H9 (cell line): ENCODE results near the gene RPA1. TPM values are rescaled to one million over a fixed set of nuclear protein-coding genes. Genes with fewer than 3 reads are reported as not detected.

Experiments used
- DNase-seq: peaks from one replicate; pipeline ENCODE4 v3.0.0-alpha.2; 2017
- H2AFZ ChIP-seq: one replicate; pipeline ENCODE4 v1.6.1; 2013; ENCODE audit warnings: mild to moderate bottlenecking, low read length, control low read depth, moderate library complexity
- H2AK5ac ChIP-seq: 2 replicates; pipeline ENCODE4 v1.6.1; 2013; ENCODE audit warnings: low read length, control low read depth, mixed read lengths; ENCODE audit not compliant: insufficient read length
- H2BK120ac ChIP-seq: one replicate; pipeline ENCODE4 v1.6.1; 2013; ENCODE audit warnings: low read depth, mild to moderate bottlenecking, low read length, control low read depth, inconsistent platforms; ENCODE audit not compliant: poor library complexity, severe bottlenecking
- H2BK12ac ChIP-seq: 2 replicates; pipeline ENCODE4 v1.6.1; 2013; ENCODE audit warnings: low read length, control low read depth, mixed read lengths, low read depth; ENCODE audit not compliant: insufficient read length
- H2BK15ac ChIP-seq: 2 replicates; pipeline ENCODE4 v1.6.1; 2013; ENCODE audit warnings: low read depth, low read length, control low read depth
- H2BK20ac ChIP-seq: one replicate; pipeline ENCODE4 v1.6.1; 2013; ENCODE audit warnings: low read depth, mild to moderate bottlenecking, low read length, control low read depth, inconsistent platforms; ENCODE audit not compliant: poor library complexity, severe bottlenecking
- H2BK5ac ChIP-seq: 2 replicates; pipeline ENCODE4 v1.6.1; 2013; ENCODE audit warnings: low read length, control low read depth, mixed read lengths; ENCODE audit not compliant: insufficient read length
- H3K14ac ChIP-seq: 2 replicates; pipeline ENCODE4 v1.6.1; 2013; ENCODE audit warnings: low read length, control low read depth; ENCODE audit not compliant: insufficient read depth
- H3K18ac ChIP-seq: 2 replicates; pipeline ENCODE4 v1.6.1; 2013; ENCODE audit warnings: low read depth, mild to moderate bottlenecking, mixed read lengths, low read length, control low read depth; ENCODE audit not compliant: insufficient read length
- H3K23ac ChIP-seq: 2 replicates; pipeline ENCODE4 v1.6.1; 2013; ENCODE audit warnings: low read length, control low read depth, mixed read lengths, low read depth; ENCODE audit not compliant: insufficient read length
- H3K23me2 ChIP-seq: 2 replicates; pipeline ENCODE4 v1.6.1; 2013; ENCODE audit warnings: low read depth, mild to moderate bottlenecking, mixed read lengths, low read length, control low read depth; ENCODE audit not compliant: insufficient read length, poor library complexity, severe bottlenecking
- H3K27ac ChIP-seq: 2 replicates; pipeline ENCODE4 v1.5.1; 2013; ENCODE audit warnings: low read length, control low read depth, mixed read lengths, low read depth; ENCODE audit not compliant: insufficient read length
- H3K27me3 ChIP-seq: 2 replicates; pipeline ENCODE4 v1.6.1; 2013; ENCODE audit warnings: low read length, control low read depth, inconsistent platforms; ENCODE audit not compliant: insufficient read depth
- H3K4ac ChIP-seq: 2 replicates; pipeline ENCODE4 v1.6.1; 2013; ENCODE audit warnings: low read depth, mild to moderate bottlenecking, control low read depth, inconsistent platforms, low read length, moderate library complexity
- H3K4me1 ChIP-seq: 2 replicates; pipeline ENCODE4 v1.6.1; 2013; ENCODE audit warnings: low read length, control low read depth, inconsistent platforms; ENCODE audit not compliant: insufficient read depth
- H3K4me2 ChIP-seq: 2 replicates; pipeline ENCODE4 v1.6.1; 2013; ENCODE audit warnings: low read length, control low read depth, mixed read lengths; ENCODE audit not compliant: insufficient read length, insufficient read depth
- H3K56ac ChIP-seq: 2 replicates; pipeline ENCODE4 v1.6.1; 2013; ENCODE audit warnings: low read depth, mild to moderate bottlenecking, mixed read lengths, low read length, control low read depth; ENCODE audit not compliant: insufficient read length
- H3K79me1 ChIP-seq: 2 replicates; pipeline ENCODE4 v1.6.1; 2013; ENCODE audit warnings: low read depth, mild to moderate bottlenecking, moderate library complexity, low read length, control low read depth, inconsistent platforms; ENCODE audit not compliant: insufficient read depth, poor library complexity, severe bottlenecking
- H3K79me2 ChIP-seq: 2 replicates; pipeline ENCODE4 v1.6.1; 2013; ENCODE audit warnings: low read length, control low read depth, inconsistent platforms; ENCODE audit not compliant: insufficient read depth
- H3K9ac ChIP-seq: 2 replicates; pipeline ENCODE4 v1.6.1; 2013; ENCODE audit warnings: low read length, control low read depth, mixed read lengths; ENCODE audit not compliant: insufficient read length; ENCODE audit errors: extremely low read depth
- H3K9me3 ChIP-seq: one replicate; pipeline ENCODE4 v1.6.1; 2013; ENCODE audit warnings: low read depth, low read length, inconsistent platforms; ENCODE audit not compliant: control insufficient read depth
- H3T11ph ChIP-seq: one replicate; pipeline ENCODE4 v1.6.1; 2013; ENCODE audit warnings: mild to moderate bottlenecking, low read length, control low read depth, inconsistent platforms
- H4K20me1 ChIP-seq: one replicate; pipeline ENCODE4 v1.6.1; 2013; ENCODE audit not compliant: control insufficient read depth, insufficient read length, insufficient read depth
- H4K5ac ChIP-seq: 2 replicates; pipeline ENCODE4 v1.6.1; 2013; ENCODE audit warnings: low read depth, mild to moderate bottlenecking, mixed read lengths, low read length, control low read depth; ENCODE audit not compliant: insufficient read length
- H4K8ac ChIP-seq: replicated peaks from 2 replicates; pipeline ENCODE4 v1.6.1; 2013; ENCODE audit warnings: low read length, control low read depth, mixed read lengths, low read depth; ENCODE audit not compliant: insufficient read length
- H4K91ac ChIP-seq: 2 replicates; pipeline ENCODE4 v1.6.1; 2013; ENCODE audit warnings: low read depth, mild to moderate bottlenecking, moderate library complexity, mixed read lengths, low read length, control low read depth; ENCODE audit not compliant: insufficient read length
- H3K27ac Mint-ChIP-seq, 3 experiments: 2 replicates in 2 of 3; 3 replicates in 1 of 3; pipeline ENCODE4 v1.8.0; 2020 to 2021; ENCODE audit warnings: mixed read lengths in 3 of 3, mild to moderate bottlenecking in 1 of 3, moderate library complexity in 1 of 3
- H3K27me3 Mint-ChIP-seq: 2 replicates; pipeline ENCODE4 v1.8.0; 2021; ENCODE audit warnings: low read depth, mild to moderate bottlenecking, moderate library complexity, mixed read lengths
- H3K36me3 Mint-ChIP-seq, 3 experiments: 2 replicates in 2 of 3; 3 replicates in 1 of 3; pipeline ENCODE4 v1.8.0; 2020 to 2021; ENCODE audit warnings: low read depth in 3 of 3, mixed read lengths in 3 of 3; ENCODE audit not compliant: insufficient read depth in 1 of 3
- H3K4me1 Mint-ChIP-seq, 2 experiments: 2 replicates each; pipeline ENCODE4 v1.8.0; 2020; ENCODE audit warnings: mixed read lengths in 2 of 2
- H3K4me3 Mint-ChIP-seq, 2 experiments: 2 replicates in 1 of 2; 3 replicates in 1 of 2; pipeline ENCODE4 v1.8.0; 2020 to 2021; ENCODE audit warnings: mild to moderate bottlenecking in 2 of 2, mixed read lengths in 2 of 2, moderate library complexity in 1 of 2
- H3K9me3 Mint-ChIP-seq, 2 experiments: 2 replicates in 1 of 2; 3 replicates in 1 of 2; pipeline ENCODE4 v1.8.0; 2020; ENCODE audit warnings: mild to moderate bottlenecking in 2 of 2, mixed read lengths in 2 of 2, moderate library complexity in 1 of 2
- CTCF ChIP-seq: fragments of 200-600 bp; sonication (generic); conservative IDR thresholded peaks from 3 replicates; pipeline ENCODE4 v1.8.0; 2021; ENCODE audit warnings: antibody characterized with exemption, mild to moderate bottlenecking
- WGBS: extraction: QIAGEN DNeasy Blood & Tissue Kit; methylation state at CpG from one replicate; pipeline ENCODE4 v1.1.7; 2013; ENCODE audit warnings: missing lambda C conversion rate, low lambda C conversion rate, mixed read lengths; ENCODE audit not compliant: insufficient read length; ENCODE audit errors: extremely low coverage; 5-methylcytosine and 5-hydroxymethylcytosine counted together
- total RNA-seq: library from RNA; stranded (reverse); gene quantifications from 2 replicates; pipeline ENCODE4 v1.2.1, GENCODE V29; 2021

RPA1 gene
- total RNA-seq, 1 experiment from 2014 or later: 215 TPM

- Histone ChIP-seq H4K91ac (no peak overlapping the region), H4K5ac (no peak overlapping the region), H3K18ac (no peak overlapping the region), H2BK120ac (no peak overlapping the region), H2BK12ac (no peak overlapping the region), H3K56ac (no peak overlapping the region), H2AFZ (no peak overlapping the region), H2BK20ac (no peak overlapping the region), H2AK5ac (no peak overlapping the region), H2BK5ac (no peak overlapping the region), H3K27ac (no peak overlapping the region), H3K14ac (no peak overlapping the region), H3K23ac (no peak overlapping the region), H3K4me2 (no peak overlapping the region), H3K4ac (no peak overlapping the region), H3K79me1 (no peaks in the 10 kb centered on the region), H4K20me1 (no peaks in the 10 kb centered on the region), H3K23me2 (no peaks in the 10 kb centered on the region), H3T11ph (no peak overlapping the region), H3K4me1 (no peaks in the 10 kb centered on the region), H4K8ac (no peak overlapping the region), H3K27me3 (no peaks in the 10 kb centered on the region), H2BK15ac (no peak overlapping the region), H3K79me2 (no peaks in the 10 kb centered on the region), H3K9ac (no peak overlapping the region), H3K9me3 (no peaks in the 10 kb centered on the region)
- no peak for DNase-seq
- Mint-ChIP-seq H3K27ac (no peak overlapping the region), H3K4me1 (no peaks in the 10 kb centered on the region), H3K4me3 (no peak overlapping the region), H3K9me3 (no peaks in the 10 kb centered on the region), H3K36me3 (peaks cover 44 to 90% (median 83%) of the 10 kb centered on the region in 3 experiments; a peak in 6 of 7 replicates), H3K27me3 (no peaks in the 10 kb centered on the region)
- no peak for TF ChIP-seq CTCF
- WGBS: no CpG with 5 or more reads among the region's 16 CpGs
These were observed 53.7 kb downstream of the RPA1 start for GRCh38 chr17:1883536-1883935.
